GM23338 (cell line): ENCODE data around the gene SCGB1D4. TPM values are rescaled to one million over a fixed set of nuclear protein-coding genes. Genes with fewer than 3 reads are reported as not detected.

Experiments used
- ATAC-seq: fragments of 200-7000 bp; cut with Tn5 transposase; 3 replicates; pipeline ENCODE4 v1.9.1; 2020
- DNase-seq: peaks from one replicate; pipeline ENCODE4 v3.0.0-alpha.2; 2015; ENCODE audit warnings: low spot score
- H2AFZ ChIP-seq: fragments of 200-600 bp; sonication (generic); 2 replicates; pipeline ENCODE4 v1.8.0; 2016; ENCODE audit warnings: antibody characterized with exemption, mild to moderate bottlenecking, moderate library complexity
- H3F3A ChIP-seq: fragments of 200-600 bp; sonication (generic); replicated peaks from 2 replicates; pipeline ENCODE4 v1.8.0; 2017; ENCODE audit warnings: antibody characterized with exemption, mixed run types, low read depth
- H3K27ac ChIP-seq: fragments of 200-600 bp; sonication (generic); 2 replicates; pipeline ENCODE4 v1.6.1; 2016; ENCODE audit warnings: low read depth
- H3K27me3 ChIP-seq: fragments of 200-600 bp; sonication (generic); 2 replicates; pipeline ENCODE4 v1.8.0; 2016; ENCODE audit warnings: mild to moderate bottlenecking, mixed run types, moderate library complexity; ENCODE audit not compliant: insufficient read depth
- H3K36me3 ChIP-seq: fragments of 200-600 bp; sonication (generic); 2 replicates; pipeline ENCODE4 v1.8.0; 2016; ENCODE audit warnings: mild to moderate bottlenecking; ENCODE audit not compliant: insufficient read depth
- H3K4me1 ChIP-seq: fragments of 200-600 bp; sonication (generic); 2 replicates; pipeline ENCODE4 v1.8.0; 2016; ENCODE audit warnings: mild to moderate bottlenecking, moderate library complexity; ENCODE audit not compliant: insufficient read depth
- H3K4me2 ChIP-seq: fragments of 200-600 bp; sonication (generic); 2 replicates; pipeline ENCODE4 v1.7.1; 2017; ENCODE audit warnings: mixed run types
- H3K4me3 ChIP-seq: fragments of 200-600 bp; sonication (generic); 2 replicates; pipeline ENCODE4 v1.6.1; 2016; ENCODE audit warnings: mixed run types
- H3K79me2 ChIP-seq: fragments of 200-600 bp; sonication (generic); replicated peaks from 2 replicates; pipeline ENCODE4 v1.8.0; 2017; ENCODE audit warnings: mild to moderate bottlenecking; ENCODE audit not compliant: insufficient read depth
- H3K9me2 ChIP-seq: fragments of 200-600 bp; sonication (generic); 2 replicates; pipeline ENCODE4 v1.8.0; 2017; ENCODE audit not compliant: insufficient read depth
- H4K20me1 ChIP-seq: fragments of 200-600 bp; sonication (generic); replicated peaks from 2 replicates; pipeline ENCODE4 v1.8.0; 2017; ENCODE audit warnings: mild to moderate bottlenecking; ENCODE audit not compliant: insufficient read depth
- H3K27ac Mint-ChIP-seq: 2 replicates; pipeline ENCODE4 v1.8.0; 2020; ENCODE audit warnings: inconsistent platforms, mild to moderate bottlenecking, moderate library complexity, mixed read lengths
- H3K27me3 Mint-ChIP-seq: 3 replicates; pipeline ENCODE4 v1.8.0; 2022; ENCODE audit warnings: low read depth, mild to moderate bottlenecking, moderate library complexity, mixed read lengths, inconsistent platforms; ENCODE audit not compliant: insufficient read depth, poor library complexity
- H3K36me3 Mint-ChIP-seq: 3 replicates; pipeline ENCODE4 v1.8.0; 2021; ENCODE audit warnings: low read depth, mild to moderate bottlenecking, inconsistent platforms, moderate library complexity, mixed read lengths
- H3K4me1 Mint-ChIP-seq: 3 replicates; pipeline ENCODE4 v1.8.0; 2020; ENCODE audit warnings: mild to moderate bottlenecking, inconsistent platforms, mixed read lengths
- H3K4me3 Mint-ChIP-seq: 3 replicates; pipeline ENCODE4 v1.8.0; 2021; ENCODE audit warnings: moderate library complexity, mild to moderate bottlenecking, inconsistent platforms, mixed read lengths
- H3K9me3 Mint-ChIP-seq: 3 replicates; pipeline ENCODE4 v1.8.0; 2020; ENCODE audit warnings: moderate library complexity, mild to moderate bottlenecking, inconsistent platforms, mixed read lengths
- EZH2phosphoT487 ChIP-seq: fragments of 200-600 bp; sonication (generic); IDR thresholded peaks from one replicate; pipeline ENCODE4 v1.8.1; 2018; ENCODE audit warnings: antibody characterized with exemption; ENCODE audit not compliant: unreplicated experiment
- JUNB ChIP-seq: IDR thresholded peaks from one replicate; pipeline ENCODE4 v1.6.1; 2016; ENCODE audit warnings: antibody characterized with exemption; ENCODE audit not compliant: unreplicated experiment
- POLR2AphosphoS5 ChIP-seq: IDR thresholded peaks from 2 replicates; pipeline ENCODE4 v1.6.1; 2016; ENCODE audit warnings: antibody characterized with exemption, low read depth
- ZNF114 ChIP-seq: fragments of 250-450 bp; sonication (Bioruptor Pico); IDR thresholded peaks from 2 replicates; pipeline ENCODE4 v1.5.0; 2020; ENCODE audit warnings: mild to moderate bottlenecking, moderate library complexity
- long read RNA-seq: library from polyadenylated mRNA; unstranded; transcript quantifications from one replicate; pipeline ENCODE4 v2.0.0, GENCODE V29; 2020; ENCODE audit not compliant: unreplicated experiment
- polyA plus RNA-seq: library from polyadenylated mRNA; unstranded; fragments of >200 nt; fragmentation: Nextera tagmentation; extraction: Ambion mirVana; gene quantifications from 2 replicates; pipeline ENCODE4 v1.2.1, GENCODE V29; 2016
- total RNA-seq: library from RNA; depleted of rRNA; stranded (reverse); fragments of >200 nt; shearing (Covaris generic); gene quantifications from 2 replicates; pipeline ENCODE4 v1.2.3, GENCODE V29; 2014; rRNA removed
- TF ChIP-seq, protein P1 (sequence below): IDR thresholded peaks from one replicate; pipeline ENCODE4 v1.6.1; 2018; ENCODE audit warnings: antibody characterized with exemption; ENCODE audit not compliant: unreplicated experiment
- TF ChIP-seq, protein P2 (sequence below): IDR thresholded peaks from 2 replicates; pipeline ENCODE4 v1.6.1; 2016; ENCODE audit warnings: antibody characterized with exemption
- TF ChIP-seq, protein P3 (sequence below): fragments of 250-450 bp; sonication (Bioruptor Pico); IDR thresholded peaks from 2 replicates; pipeline ENCODE4 v1.5.0; 2020; ENCODE audit warnings: mild to moderate bottlenecking, moderate library complexity

Gene SCGB1D4, protein sequence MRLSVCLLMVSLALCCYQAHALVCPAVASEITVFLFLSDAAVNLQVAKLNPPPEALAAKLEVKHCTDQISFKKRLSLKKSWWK
- total RNA-seq: not detected in 2 replicates
- not detected in 2 replicates for polyA plus RNA-seq
- long read RNA-seq: 0 reads

DNA sequence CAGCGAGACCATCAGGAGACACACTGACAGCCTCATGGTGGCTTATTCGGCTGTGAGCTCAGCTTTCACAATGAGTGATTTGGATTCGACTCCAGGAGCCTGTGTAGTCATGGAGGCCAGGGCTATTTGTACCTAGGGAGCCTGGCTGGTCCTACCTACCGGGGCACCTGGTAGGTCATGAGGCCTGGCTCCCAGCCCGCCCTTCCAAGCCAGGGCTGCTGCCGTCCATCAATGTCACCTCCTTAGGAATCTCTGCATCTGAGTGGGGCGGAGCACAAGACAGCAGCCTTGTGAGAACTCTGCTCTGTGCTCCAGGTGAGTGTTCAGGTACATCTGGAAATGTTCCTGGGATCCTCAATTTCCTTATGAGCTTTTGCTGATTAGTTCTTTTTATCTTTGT lies at the start of gene SCGB1D4:
SCGB1D4 (minus strand) TSS at position 101 of the 400 bp plus-strand sequence; CDS start at position 36, 65 bp downstream.
- DNase-seq: no peak
- Histone ChIP-seq H3K36me3 (no peaks in the 10 kb centered on the region), H2AFZ (no peak within 1 kb of the TSS), H3K27ac (no peak within 1 kb of the TSS), H3K79me2 (no peaks in the 10 kb centered on the region), H3K4me2 (no peak within 1 kb of the TSS), H3F3A (no peaks in the 10 kb centered on the region), H3K27me3 (no peaks in the 10 kb centered on the region), H3K4me1 (no peaks in the 10 kb centered on the region), H4K20me1 (no peaks in the 10 kb centered on the region), H3K4me3 (no peak within 1 kb of the TSS), H3K9me2 (no peaks in the 10 kb centered on the region)
- no peak for TF ChIP-seq JUNB
- no peak for TF ChIP-seq EZH2phosphoT487
- TF ChIP-seq, protein P1, sequence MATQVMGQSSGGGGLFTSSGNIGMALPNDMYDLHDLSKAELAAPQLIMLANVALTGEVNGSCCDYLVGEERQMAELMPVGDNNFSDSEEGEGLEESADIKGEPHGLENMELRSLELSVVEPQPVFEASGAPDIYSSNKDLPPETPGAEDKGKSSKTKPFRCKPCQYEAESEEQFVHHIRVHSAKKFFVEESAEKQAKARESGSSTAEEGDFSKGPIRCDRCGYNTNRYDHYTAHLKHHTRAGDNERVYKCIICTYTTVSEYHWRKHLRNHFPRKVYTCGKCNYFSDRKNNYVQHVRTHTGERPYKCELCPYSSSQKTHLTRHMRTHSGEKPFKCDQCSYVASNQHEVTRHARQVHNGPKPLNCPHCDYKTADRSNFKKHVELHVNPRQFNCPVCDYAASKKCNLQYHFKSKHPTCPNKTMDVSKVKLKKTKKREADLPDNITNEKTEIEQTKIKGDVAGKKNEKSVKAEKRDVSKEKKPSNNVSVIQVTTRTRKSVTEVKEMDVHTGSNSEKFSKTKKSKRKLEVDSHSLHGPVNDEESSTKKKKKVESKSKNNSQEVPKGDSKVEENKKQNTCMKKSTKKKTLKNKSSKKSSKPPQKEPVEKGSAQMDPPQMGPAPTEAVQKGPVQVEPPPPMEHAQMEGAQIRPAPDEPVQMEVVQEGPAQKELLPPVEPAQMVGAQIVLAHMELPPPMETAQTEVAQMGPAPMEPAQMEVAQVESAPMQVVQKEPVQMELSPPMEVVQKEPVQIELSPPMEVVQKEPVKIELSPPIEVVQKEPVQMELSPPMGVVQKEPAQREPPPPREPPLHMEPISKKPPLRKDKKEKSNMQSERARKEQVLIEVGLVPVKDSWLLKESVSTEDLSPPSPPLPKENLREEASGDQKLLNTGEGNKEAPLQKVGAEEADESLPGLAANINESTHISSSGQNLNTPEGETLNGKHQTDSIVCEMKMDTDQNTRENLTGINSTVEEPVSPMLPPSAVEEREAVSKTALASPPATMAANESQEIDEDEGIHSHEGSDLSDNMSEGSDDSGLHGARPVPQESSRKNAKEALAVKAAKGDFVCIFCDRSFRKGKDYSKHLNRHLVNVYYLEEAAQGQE: no peak
- TF ChIP-seq ZNF114: no peak
- Mint-ChIP-seq H3K9me3 (no peaks in the 10 kb centered on the region), H3K27ac (no peak within 1 kb of the TSS), H3K27me3 (no peaks in the 10 kb centered on the region), H3K36me3 (no peaks in the 10 kb centered on the region), H3K4me1 (no peaks in the 10 kb centered on the region), H3K4me3 (no peak within 1 kb of the TSS)
- ATAC-seq: no peak

DNA sequence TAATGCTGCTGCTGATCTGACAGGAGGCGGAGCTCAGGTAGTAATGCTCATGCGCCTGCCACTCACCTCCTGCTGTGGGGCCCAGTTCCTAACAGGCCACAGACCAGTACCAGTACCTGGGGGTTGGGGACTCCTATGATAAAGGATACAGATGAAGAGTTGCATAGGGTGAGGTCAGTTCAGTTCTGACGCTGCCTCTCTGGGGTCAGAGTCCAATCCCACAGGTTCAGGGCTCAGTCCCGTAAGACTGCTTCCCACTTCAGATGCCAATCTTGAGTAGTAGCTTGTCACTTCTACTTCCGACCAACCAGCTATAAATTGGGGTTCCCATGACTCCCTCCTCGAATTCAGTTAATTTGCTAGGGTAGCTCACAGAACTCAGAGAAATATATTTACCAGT lies 47.0 kb upstream of the SCGB1D4 start:
- no peak for ATAC-seq
- no peak overlapping the region for H2AFZ ChIP-seq
- H3K4me3 ChIP-seq: no peak overlapping the region
- Mint-ChIP-seq H3K4me1 (peaks cover 16% of the 10 kb centered on the region), H3K4me3 (no peak overlapping the region), H3K36me3 (peaks cover 7% of the 10 kb centered on the region; the same call in 1 of the 3 replicates), H3K27me3 (peaks cover 3% of the 10 kb centered on the region), H3K9me3 (no peaks in the 10 kb centered on the region; the same call in 2 of the 3 replicates), H3K27ac (no peak overlapping the region)
- no peak overlapping the region for H3K4me2 ChIP-seq
- H3K27ac ChIP-seq: no peak overlapping the region
- H3K4me1 ChIP-seq: peaks cover 11% of the 10 kb centered on the region
- DNase-seq: no peak
- peaks cover 8% of the 10 kb centered on the region for H3K79me2 ChIP-seq
- H3F3A ChIP-seq: no peaks in the 10 kb centered on the region
- H3K36me3 ChIP-seq: 0 out of 2 replicates have a peak, but pooled peaks cover 6% of the 10 kb centered on the region
- H3K9me2 ChIP-seq: no peaks in the 10 kb centered on the region
- no peaks in the 10 kb centered on the region for H3K27me3 ChIP-seq
- no peaks in the 10 kb centered on the region; the same call in none of the 2 replicates for H4K20me1 ChIP-seq
- TF ChIP-seq, protein P2, sequence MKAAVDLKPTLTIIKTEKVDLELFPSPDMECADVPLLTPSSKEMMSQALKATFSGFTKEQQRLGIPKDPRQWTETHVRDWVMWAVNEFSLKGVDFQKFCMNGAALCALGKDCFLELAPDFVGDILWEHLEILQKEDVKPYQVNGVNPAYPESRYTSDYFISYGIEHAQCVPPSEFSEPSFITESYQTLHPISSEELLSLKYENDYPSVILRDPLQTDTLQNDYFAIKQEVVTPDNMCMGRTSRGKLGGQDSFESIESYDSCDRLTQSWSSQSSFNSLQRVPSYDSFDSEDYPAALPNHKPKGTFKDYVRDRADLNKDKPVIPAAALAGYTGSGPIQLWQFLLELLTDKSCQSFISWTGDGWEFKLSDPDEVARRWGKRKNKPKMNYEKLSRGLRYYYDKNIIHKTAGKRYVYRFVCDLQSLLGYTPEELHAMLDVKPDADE: no peak
- TF ChIP-seq, protein P1: no peak
- TF ChIP-seq, protein P3, sequence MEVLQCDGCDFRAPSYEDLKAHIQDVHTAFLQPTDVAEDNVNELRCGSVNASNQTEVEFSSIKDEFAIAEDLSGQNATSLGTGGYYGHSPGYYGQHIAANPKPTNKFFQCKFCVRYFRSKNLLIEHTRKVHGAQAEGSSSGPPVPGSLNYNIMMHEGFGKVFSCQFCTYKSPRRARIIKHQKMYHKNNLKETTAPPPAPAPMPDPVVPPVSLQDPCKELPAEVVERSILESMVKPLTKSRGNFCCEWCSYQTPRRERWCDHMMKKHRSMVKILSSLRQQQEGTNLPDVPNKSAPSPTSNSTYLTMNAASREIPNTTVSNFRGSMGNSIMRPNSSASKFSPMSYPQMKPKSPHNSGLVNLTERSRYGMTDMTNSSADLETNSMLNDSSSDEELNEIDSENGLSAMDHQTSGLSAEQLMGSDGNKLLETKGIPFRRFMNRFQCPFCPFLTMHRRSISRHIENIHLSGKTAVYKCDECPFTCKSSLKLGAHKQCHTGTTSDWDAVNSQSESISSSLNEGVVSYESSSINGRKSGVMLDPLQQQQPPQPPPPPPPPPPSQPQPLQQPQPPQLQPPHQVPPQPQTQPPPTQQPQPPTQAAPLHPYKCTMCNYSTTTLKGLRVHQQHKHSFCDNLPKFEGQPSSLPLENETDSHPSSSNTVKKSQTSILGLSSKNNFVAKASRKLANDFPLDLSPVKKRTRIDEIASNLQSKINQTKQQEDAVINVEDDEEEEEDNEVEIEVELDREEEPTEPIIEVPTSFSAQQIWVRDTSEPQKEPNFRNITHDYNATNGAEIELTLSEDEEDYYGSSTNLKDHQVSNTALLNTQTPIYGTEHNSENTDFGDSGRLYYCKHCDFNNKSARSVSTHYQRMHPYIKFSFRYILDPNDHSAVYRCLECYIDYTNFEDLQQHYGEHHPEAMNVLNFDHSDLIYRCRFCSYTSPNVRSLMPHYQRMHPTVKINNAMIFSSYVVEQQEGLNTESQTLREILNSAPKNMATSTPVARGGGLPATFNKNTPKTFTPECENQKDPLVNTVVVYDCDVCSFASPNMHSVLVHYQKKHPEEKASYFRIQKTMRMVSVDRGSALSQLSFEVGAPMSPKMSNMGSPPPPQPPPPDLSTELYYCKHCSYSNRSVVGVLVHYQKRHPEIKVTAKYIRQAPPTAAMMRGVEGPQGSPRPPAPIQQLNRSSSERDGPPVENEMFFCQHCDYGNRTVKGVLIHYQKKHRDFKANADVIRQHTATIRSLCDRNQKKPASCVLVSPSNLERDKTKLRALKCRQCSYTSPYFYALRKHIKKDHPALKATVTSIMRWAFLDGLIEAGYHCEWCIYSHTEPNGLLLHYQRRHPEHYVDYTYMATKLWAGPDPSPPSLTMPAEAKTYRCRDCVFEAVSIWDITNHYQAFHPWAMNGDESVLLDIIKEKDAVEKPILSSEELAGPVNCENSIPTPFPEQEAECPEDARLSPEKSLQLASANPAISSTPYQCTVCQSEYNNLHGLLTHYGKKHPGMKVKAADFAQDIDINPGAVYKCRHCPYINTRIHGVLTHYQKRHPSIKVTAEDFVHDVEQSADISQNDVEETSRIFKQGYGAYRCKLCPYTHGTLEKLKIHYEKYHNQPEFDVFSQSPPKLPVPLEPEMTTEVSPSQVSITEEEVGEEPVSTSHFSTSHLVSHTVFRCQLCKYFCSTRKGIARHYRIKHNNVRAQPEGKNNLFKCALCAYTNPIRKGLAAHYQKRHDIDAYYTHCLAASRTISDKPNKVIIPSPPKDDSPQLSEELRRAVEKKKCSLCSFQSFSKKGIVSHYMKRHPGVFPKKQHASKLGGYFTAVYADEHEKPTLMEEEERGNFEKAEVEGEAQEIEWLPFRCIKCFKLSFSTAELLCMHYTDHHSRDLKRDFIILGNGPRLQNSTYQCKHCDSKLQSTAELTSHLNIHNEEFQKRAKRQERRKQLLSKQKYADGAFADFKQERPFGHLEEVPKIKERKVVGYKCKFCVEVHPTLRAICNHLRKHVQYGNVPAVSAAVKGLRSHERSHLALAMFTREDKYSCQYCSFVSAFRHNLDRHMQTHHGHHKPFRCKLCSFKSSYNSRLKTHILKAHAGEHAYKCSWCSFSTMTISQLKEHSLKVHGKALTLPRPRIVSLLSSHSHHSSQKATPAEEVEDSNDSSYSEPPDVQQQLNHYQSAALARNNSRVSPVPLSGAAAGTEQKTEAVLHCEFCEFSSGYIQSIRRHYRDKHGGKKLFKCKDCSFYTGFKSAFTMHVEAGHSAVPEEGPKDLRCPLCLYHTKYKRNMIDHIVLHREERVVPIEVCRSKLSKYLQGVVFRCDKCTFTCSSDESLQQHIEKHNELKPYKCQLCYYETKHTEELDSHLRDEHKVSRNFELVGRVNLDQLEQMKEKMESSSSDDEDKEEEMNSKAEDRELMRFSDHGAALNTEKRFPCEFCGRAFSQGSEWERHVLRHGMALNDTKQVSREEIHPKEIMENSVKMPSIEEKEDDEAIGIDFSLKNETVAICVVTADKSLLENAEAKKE: no peak
- no peak for TF ChIP-seq POLR2AphosphoS5
